ENCODE measurements around the gene RASAL2. TPM values are rescaled to one million over a fixed set of nuclear protein-coding genes. Genes with fewer than 3 reads are reported as not detected.

RASAL2 gene
- total RNA-seq, 1 donor from 2014 or later: 44.2 TPM

- Histone ChIP-seq H4K20me1 (ENCODE audit: insufficient read depth, low read length) (no peaks in the 10 kb centered on the region), H3K36me3 (ENCODE audit: insufficient read depth, low read length) (no peaks in the 10 kb centered on the region), H3K9me3 (ENCODE audit: insufficient read depth, low read depth, low read length) (no peaks in the 10 kb centered on the region), H3K4me1 (ENCODE audit: insufficient read depth, low read length) (no peaks in the 10 kb centered on the region), H3K27ac (ENCODE audit: low read depth, low read length) (no peak overlapping the region), H3K4me3 (ENCODE audit: insufficient read depth, low read depth, low read length) (no peak overlapping the region), H2AFZ (ENCODE audit: low read depth, low read length) (no peak overlapping the region), H3K79me2 (ENCODE audit: insufficient read depth, low read length) (no peaks in the 10 kb centered on the region), H3K4me2 (ENCODE audit: low read length) (no peak overlapping the region), H3K27me3 (ENCODE audit: insufficient read depth, low read length) (no peaks in the 10 kb centered on the region), H3K9ac (ENCODE audit: low read length) (no peak overlapping the region)
- DNase-seq (ENCODE audit: low read depth): no peak
- Mint-ChIP-seq H3K36me3 (ENCODE audit: low read depth, unreplicated experiment) (no peaks in the 10 kb centered on the region), H3K4me1 (ENCODE audit: low read depth, unreplicated experiment) (peaks cover 10% of the 10 kb centered on the region), H3K27ac (ENCODE audit: unreplicated experiment) (no peak overlapping the region), H3K9me3 (ENCODE audit: unreplicated experiment) (no peaks in the 10 kb centered on the region), H3K4me3 (ENCODE audit: unreplicated experiment) (no peak overlapping the region), H3K27me3 (ENCODE audit: low read depth, unreplicated experiment) (peaks cover 2% of the 10 kb centered on the region)
- TF ChIP-seq CTCF (IDR thresholded peaks at IDR 0.05; ENCODE audit: insufficient read depth, low read depth, low read length): no peak
- TF ChIP-seq EZH2 (IDR thresholded peaks at IDR 0.05; ENCODE audit: insufficient read depth, low read length): no peak
- no peak for FAIRE-seq
Observed at GRCh38 chr1:178072326-178072725, 21.6 kb upstream of the RASAL2 start.

DNA sequence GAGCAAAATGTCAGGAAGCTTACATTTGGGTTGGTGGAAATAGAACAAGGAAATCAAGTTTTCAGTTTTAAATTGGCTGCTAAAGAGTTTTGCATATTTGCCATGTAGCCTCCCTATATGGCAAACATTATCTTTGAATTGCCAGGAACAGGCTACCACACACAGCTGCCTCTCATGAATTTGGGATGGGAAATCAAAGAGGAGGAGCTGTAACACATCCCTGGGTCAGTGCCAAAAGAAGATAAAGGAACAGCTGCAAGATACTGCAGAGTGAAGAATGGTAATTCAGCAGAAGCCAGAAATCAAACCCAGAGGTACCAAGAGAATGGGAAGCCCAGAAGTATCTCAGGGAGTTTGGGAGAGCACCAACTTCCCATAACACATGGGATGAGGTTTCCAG is 18.6 kb upstream of the RASAL2 start:
- no peak overlapping the region for H3K4me2 ChIP-seq (ENCODE audit: low read length)
- no peaks in the 10 kb centered on the region for H3K79me2 ChIP-seq (ENCODE audit: insufficient read depth, low read length)
- no peak overlapping the region for H3K27ac ChIP-seq (ENCODE audit: low read depth, low read length)
- Mint-ChIP-seq H3K27ac (ENCODE audit: unreplicated experiment) (no peak overlapping the region), H3K27me3 (ENCODE audit: low read depth, unreplicated experiment) (peaks cover 2% of the 10 kb centered on the region), H3K9me3 (ENCODE audit: unreplicated experiment) (no peaks in the 10 kb centered on the region), H3K4me1 (ENCODE audit: low read depth, unreplicated experiment) (no peaks in the 10 kb centered on the region), H3K4me3 (ENCODE audit: unreplicated experiment) (no peak overlapping the region), H3K36me3 (ENCODE audit: low read depth, unreplicated experiment) (no peaks in the 10 kb centered on the region)
- TF ChIP-seq CTCF (IDR thresholded peaks at IDR 0.05; ENCODE audit: insufficient read depth, low read depth, low read length): no peak
- no peak for TF ChIP-seq EZH2 (IDR thresholded peaks at IDR 0.05; ENCODE audit: insufficient read depth, low read length)
- no peak overlapping the region for H2AFZ ChIP-seq (ENCODE audit: low read depth, low read length)
- DNase-seq (ENCODE audit: low read depth) (no peak), FAIRE-seq (no peak)
- no peaks in the 10 kb centered on the region for H3K9me3 ChIP-seq (ENCODE audit: insufficient read depth, low read depth, low read length)
- no peak overlapping the region for H3K4me3 ChIP-seq (ENCODE audit: insufficient read depth, low read depth, low read length)
- H3K27me3 ChIP-seq (ENCODE audit: insufficient read depth, low read length): no peaks in the 10 kb centered on the region
- H4K20me1 ChIP-seq (ENCODE audit: insufficient read depth, low read length): no peaks in the 10 kb centered on the region
- H3K36me3 ChIP-seq (ENCODE audit: insufficient read depth, low read length): no peaks in the 10 kb centered on the region
- H3K4me1 ChIP-seq (ENCODE audit: insufficient read depth, low read length): no peaks in the 10 kb centered on the region
- H3K9ac ChIP-seq (ENCODE audit: low read length): no peak overlapping the region

- FAIRE-seq (no peak), DNase-seq (ENCODE audit: low read depth) (no peak)
- Histone ChIP-seq H3K9ac (ENCODE audit: low read length) (no peak overlapping the region), H3K4me2 (ENCODE audit: low read length) (no peak overlapping the region), H4K20me1 (ENCODE audit: insufficient read depth, low read length) (no peaks in the 10 kb centered on the region), H3K9me3 (ENCODE audit: insufficient read depth, low read depth, low read length) (no peaks in the 10 kb centered on the region), H3K36me3 (ENCODE audit: insufficient read depth, low read length) (no peaks in the 10 kb centered on the region), H3K4me1 (ENCODE audit: insufficient read depth, low read length) (no peaks in the 10 kb centered on the region), H3K27me3 (ENCODE audit: insufficient read depth, low read length) (no peaks in the 10 kb centered on the region), H2AFZ (ENCODE audit: low read depth, low read length) (no peak overlapping the region), H3K4me3 (ENCODE audit: insufficient read depth, low read depth, low read length) (no peak overlapping the region), H3K27ac (ENCODE audit: low read depth, low read length) (no peak overlapping the region), H3K79me2 (ENCODE audit: insufficient read depth, low read length) (no peaks in the 10 kb centered on the region)
- Mint-ChIP-seq H3K9me3 (ENCODE audit: unreplicated experiment) (no peaks in the 10 kb centered on the region), H3K4me1 (ENCODE audit: low read depth, unreplicated experiment) (no peaks in the 10 kb centered on the region), H3K4me3 (ENCODE audit: unreplicated experiment) (no peak overlapping the region), H3K27me3 (ENCODE audit: low read depth, unreplicated experiment) (peaks cover 2% of the 10 kb centered on the region), H3K27ac (ENCODE audit: unreplicated experiment) (no peak overlapping the region), H3K36me3 (ENCODE audit: low read depth, unreplicated experiment) (no peaks in the 10 kb centered on the region)
- TF ChIP-seq EZH2 (IDR thresholded peaks at IDR 0.05; ENCODE audit: insufficient read depth, low read length): no peak
- no peak for TF ChIP-seq CTCF (IDR thresholded peaks at IDR 0.05; ENCODE audit: insufficient read depth, low read depth, low read length)
Observed at GRCh38 chr1:178076607-178077006, 17.3 kb upstream of the RASAL2 start.
